Activated CD4-positive, CD25-positive, alpha-beta regulatory T cell treated with anti-CD3 and anti-CD28 coated beads, Interleukin-2, amount 50 U/mL, for 16 hours (primary cell): ENCODE results near the gene ADORA1.
A peak's percentile ranks its signal among the peaks of the same experiment; 100 is the strongest.

Experiments used
- DNase-seq: peaks from one replicate; pipeline ENCODE4 v3.0.0-alpha.2; 2020; ENCODE audit warnings: low read depth, low spot score

ADORA1 gene

GRCh38 chr1:203213126-203213525, 85.6 kb downstream of the ADORA1 start:
- no peak for DNase-seq

DNA sequence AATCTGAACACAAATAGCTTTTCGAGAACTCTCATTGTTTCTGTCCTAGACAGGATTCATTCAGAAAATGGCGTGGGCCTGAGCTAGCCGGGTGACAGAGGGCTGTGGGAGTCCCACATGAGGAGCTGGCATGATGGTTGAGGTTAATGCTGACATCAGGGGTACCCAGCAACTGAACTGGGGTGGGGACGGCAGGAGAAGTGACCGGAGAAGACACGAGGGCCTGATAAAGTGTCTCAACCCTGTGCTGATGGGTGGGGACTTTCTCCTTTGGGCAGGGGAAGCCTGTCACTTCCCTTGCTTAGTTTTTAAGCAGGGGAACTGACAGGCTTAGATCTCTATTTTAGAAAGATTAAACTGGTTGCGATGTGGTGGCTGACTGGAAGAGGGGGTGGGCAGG, 87.3 kb downstream of the ADORA1 start:
- no peak for DNase-seq

DNA sequence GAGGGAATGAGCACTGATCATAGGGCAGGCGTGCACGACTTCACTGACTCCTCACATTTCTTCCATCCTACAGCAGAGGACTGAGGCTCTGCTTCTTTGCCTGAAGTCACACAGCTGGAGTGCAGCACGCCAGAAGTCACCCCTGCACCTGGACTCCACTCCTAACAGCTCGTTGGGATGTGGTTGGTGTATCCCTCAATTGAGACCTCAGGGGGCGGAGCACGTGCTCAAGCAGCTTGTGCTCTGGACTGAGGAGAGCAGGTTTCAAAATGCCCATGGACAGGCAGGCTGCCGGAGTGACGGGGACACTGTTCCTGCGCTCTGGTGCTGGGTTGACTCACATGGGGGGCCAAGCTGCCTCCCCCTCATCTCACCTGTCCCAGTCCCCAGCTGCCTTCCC, 88.0 kb downstream of the ADORA1 start:
- DNase-seq, result no peak

GRCh38 chr1:203216274-203217138, 89.0 kb downstream of the ADORA1 start:
- peak; percentile 17 for DNase-seq
